GM12892 (cell line): Measurements from ENCODE around the gene HIVEP3.

Source experiments
- POLR2A ChIP-seq: IDR thresholded peaks from 2 replicates; pipeline ENCODE4 v1.6.1; 2011; ENCODE audit warnings: low read depth, low read length, control low read depth
- POLR2AphosphoS5 ChIP-seq: IDR thresholded peaks from 2 replicates; pipeline ENCODE4 v1.6.1; 2011; ENCODE audit warnings: low read depth, low read length, control low read depth
- TAF1 ChIP-seq: IDR thresholded peaks from 2 replicates; pipeline ENCODE4 v1.6.1; 2011; ENCODE audit warnings: low read depth, mild to moderate bottlenecking, control low read depth, low read length, borderline replicate concordance

DNA sequence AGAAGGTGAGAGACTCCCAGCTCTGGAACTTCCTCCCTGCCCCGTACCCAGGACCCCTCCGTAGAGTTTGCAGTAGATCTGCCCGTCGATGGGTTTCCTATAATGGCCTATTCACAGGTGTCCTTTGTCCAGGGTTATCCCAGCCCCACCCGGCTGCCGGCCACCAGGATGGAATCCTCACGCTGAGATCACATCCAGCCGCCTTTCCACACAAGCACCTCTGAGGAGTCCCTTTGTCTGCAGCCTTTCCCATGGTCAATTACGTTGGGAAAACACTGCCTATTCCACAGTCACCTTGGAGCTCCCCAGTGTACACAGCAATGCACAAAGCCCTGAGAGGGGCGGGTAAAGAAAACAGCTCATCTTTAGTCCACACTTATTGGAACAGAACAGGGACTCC, 244.2 kb downstream of the HIVEP3 start:
- TF ChIP-seq POLR2AphosphoS5 (no peak), POLR2A (no peak), TAF1 (no peak)
